Metanephros (tissue), 1 donor: Measurements from ENCODE around the gene NUDT22. TPM values are rescaled to one million over a fixed set of nuclear protein-coding genes. Genes with fewer than 3 reads are reported as not detected.

Experiments
- total RNA-seq: library from RNA; depleted of rRNA; stranded (reverse); fragments of >200 nt; gene quantifications from one replicate; pipeline ENCODE4 v1.2.3, GENCODE V29; 2014

The NUDT22 gene
- 51.3 TPM for total RNA-seq

GRCh38 chr11:64225608-64226506 is at the start of gene NUDT22, which contains the start of gene TRPT1:
TSS of gene NUDT22 (plus strand) at chr11:64226274. CDS start at chr11:64226653, 379 bp downstream.
TSS of gene TRPT1 (minus strand) at chr11:64226186. CDS start at chr11:64225860, 326 bp downstream.

DNA sequence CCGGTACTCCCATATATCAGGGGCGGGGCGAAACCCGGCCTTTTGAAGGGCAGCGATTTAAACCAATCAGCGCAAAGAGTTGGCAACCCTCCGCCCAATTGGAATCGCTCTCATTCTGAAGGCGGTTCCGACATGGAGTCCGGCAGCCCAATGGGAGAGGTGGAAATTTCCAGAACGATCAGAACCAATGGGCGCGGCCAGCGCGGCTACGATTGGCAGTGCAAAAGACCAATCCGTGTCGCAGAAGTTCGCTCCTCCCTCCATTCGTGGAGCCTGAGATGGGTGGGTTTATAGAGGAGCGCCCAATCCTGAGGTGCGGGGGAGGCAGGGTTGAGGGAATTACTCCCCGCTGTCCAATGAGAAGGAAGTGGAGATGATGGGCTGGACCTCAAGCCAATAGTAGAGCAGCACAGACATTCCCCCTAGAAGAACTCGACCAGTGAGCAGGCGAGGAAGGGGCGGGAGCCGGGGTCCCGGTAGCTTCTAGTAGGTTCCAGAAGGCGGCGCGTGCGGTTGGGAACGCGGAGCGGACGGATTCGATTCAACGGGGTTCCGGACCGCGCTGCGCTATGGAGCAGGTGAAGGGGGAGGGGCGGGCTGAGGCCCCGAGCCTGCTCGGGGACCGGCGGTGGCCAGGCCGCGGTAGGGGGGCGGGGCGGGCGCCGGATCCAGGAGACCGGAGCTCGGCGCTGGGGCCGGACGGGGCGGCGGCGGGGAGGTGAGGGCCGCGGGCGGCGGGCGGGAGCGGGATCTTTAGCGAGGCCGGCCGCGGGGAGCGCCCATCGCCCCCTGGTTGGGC is 40.2 kb upstream of the NUDT22 start, which contains the start of gene STIP1:
Gene STIP1, plus strand, starts transcription at position 479 of the 799 bp plus-strand sequence. Its CDS starts 91 bp downstream, at position 570.

GRCh38 chr11:64206457-64207255 is 19.4 kb upstream of the NUDT22 start, which contains the start of gene FERMT3:
TSS of gene FERMT3 (plus strand) at chr11:64206721. CDS start at chr11:64207365, 644 bp downstream.

DNA sequence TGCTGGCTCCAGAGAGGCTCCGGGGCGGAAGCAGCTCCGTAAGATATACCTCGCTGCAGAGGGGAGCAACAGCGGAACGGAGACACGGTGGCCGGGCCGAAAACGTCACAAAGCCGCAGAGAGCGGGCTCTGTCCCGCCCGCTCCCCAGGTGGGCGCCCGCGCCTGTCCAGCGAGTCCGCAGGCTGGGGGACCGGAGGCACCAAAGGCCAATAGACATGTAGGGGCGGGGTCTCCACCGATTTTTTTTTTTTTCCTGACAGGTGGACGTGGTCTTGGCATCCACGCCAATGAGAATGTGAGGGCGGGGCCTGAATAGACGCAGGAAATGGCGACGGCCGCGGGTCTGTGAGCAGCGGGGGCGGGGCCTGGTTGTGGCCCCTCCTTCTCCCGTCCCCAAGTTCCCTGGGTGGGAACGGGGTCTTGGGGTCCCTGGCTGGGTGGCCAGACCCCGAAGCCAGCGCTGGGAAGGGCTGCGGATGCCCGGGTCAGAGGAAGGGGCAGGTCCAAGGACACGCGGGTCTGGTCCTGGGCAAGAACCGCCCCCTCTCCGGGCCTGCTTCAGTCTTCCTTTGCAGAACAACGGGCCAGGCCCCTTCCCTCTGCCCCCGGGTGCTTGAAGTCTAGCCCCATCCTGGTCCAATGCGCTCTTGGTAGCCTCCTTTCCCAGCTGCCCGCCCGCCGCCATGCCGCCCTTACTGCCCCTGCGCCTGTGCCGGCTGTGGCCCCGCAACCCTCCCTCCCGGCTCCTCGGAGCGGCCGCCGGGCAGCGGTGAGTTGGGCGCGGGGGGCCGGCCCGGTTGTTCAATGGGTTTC is 4.3 kb downstream of the NUDT22 start, which contains the start of gene DNAJC4:
Gene DNAJC4, plus strand, starts transcription at position 378 of the 814 bp plus-strand sequence. Its CDS starts 307 bp downstream, at position 685.

GRCh38 chr11:64233913-64234586 is 8.0 kb downstream of the NUDT22 start, which contains the start of gene VEGFB:
TSS of gene VEGFB (plus strand) at chr11:64234584. CDS start at chr11:64234834, 250 bp downstream.

DNA sequence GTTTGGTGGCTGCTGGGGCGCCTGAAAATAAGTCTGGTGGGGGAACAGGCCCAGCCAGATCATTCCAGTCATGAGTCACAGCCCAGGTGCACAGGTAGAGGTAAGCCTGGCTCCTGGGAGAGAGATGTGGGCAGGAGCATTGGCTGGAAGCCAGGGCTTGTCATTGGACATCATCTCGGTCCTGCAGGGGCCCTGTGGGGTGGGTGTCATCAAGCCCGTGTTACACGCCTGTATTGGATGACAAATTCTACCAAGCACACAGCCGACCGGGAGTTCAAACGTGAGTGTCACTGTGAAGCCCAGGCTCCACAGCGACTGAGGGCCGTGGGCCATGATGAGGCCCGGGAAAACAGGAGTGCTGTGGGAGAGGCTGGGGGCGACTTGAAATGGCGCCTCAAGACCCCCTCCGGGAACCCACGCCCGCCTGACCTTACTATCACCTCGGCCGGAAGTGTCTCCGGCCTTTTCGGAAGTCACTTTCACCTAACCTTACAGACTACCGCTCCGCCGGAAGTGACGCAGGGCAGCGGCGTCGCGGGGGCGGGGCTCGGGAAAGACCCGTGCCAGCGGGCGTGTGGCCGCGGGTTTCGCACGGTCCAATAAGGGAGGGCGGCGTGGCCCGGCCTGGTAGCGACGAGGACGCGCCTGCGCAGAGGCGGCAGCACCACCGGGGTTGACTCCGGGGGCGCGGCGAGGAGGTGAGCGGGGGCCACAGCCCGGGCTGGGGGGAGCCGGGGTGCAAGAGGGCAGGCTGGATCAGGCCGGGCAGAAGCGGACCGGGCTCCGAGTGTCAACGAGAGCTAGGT is 14.6 kb downstream of the NUDT22 start, which contains the start of gene FKBP2:
Gene FKBP2, plus strand, starts transcription at position 661 of the 806 bp plus-strand sequence. CDS start 1,293 bp downstream, outside the sequence.

GRCh38 chr11:64246871-64247728 is 21.0 kb downstream of the NUDT22 start, which contains the start of gene PPP1R14B:
TSS of gene PPP1R14B (minus strand) at chr11:64246943. CDS start at chr11:64246673, 270 bp downstream.

GRCh38 chr11:64251016-64251752 is 25.1 kb downstream of the NUDT22 start, which contains the start of gene PLCB3:
TSS of gene PLCB3 (plus strand) at chr11:64251530. CDS start at chr11:64251650, 120 bp downstream.

Other genes starting within 250 kb of the NUDT22 start
- 49.4 TPM for gene OTUB1, start 239.8 kb upstream of the NUDT22 start, total RNA-seq
- gene FLRT1, start 190.3 kb upstream of the NUDT22 start, total RNA-seq = 6.1 TPM
- gene MACROD1, start 60.2 kb upstream of the NUDT22 start, total RNA-seq = 36.0 TPM
- 114 TPM for gene STIP1, start 40.1 kb upstream of the NUDT22 start, total RNA-seq
- gene FERMT3, start 19.6 kb upstream of the NUDT22 start, total RNA-seq = 13.4 TPM
- 35.5 TPM for gene TRPT1, start 88 bp upstream of the NUDT22 start, total RNA-seq
- gene DNAJC4, start 4.3 kb downstream of the NUDT22 start, total RNA-seq = 28.6 TPM
- gene VEGFB, start 8.3 kb downstream of the NUDT22 start, total RNA-seq = 50.6 TPM
- 104 TPM for gene FKBP2, start 14.8 kb downstream of the NUDT22 start, total RNA-seq
- 48.6 TPM for gene PPP1R14B, start 20.7 kb downstream of the NUDT22 start, total RNA-seq
- gene PLCB3, start 25.3 kb downstream of the NUDT22 start, total RNA-seq = 16.9 TPM
- gene BAD, start 58.4 kb downstream of the NUDT22 start, total RNA-seq = 101 TPM
- 13.6 TPM for gene GPR137, start 59.6 kb downstream of the NUDT22 start, total RNA-seq
- gene KCNK4, start 65.0 kb downstream of the NUDT22 start, total RNA-seq = not detected
- not detected for gene CATSPERZ, start 74.1 kb downstream of the NUDT22 start, total RNA-seq
- 29.7 TPM for gene ESRRA, start 79.2 kb downstream of the NUDT22 start, total RNA-seq
- 194 TPM for gene TRMT112, start 91.3 kb downstream of the NUDT22 start, total RNA-seq
- 138 TPM for gene PRDX5, start 91.8 kb downstream of the NUDT22 start, total RNA-seq
- gene CCDC88B, start 113.9 kb downstream of the NUDT22 start, total RNA-seq = 10.8 TPM
- 16.8 TPM for gene RPS6KA4, start 132.9 kb downstream of the NUDT22 start, total RNA-seq